Caco-2 (cell line): ENCODE measurements around the gene PHACTR1. TPM values are rescaled to one million over a fixed set of nuclear protein-coding genes. Genes with fewer than 3 reads are reported as not detected.

Experiments used
- BruUV-seq: library from RNA; stranded (reverse); fragments of 400-500 nt; replicated peaks from 2 replicates; lab custom pipeline; 2021; lab: Mats Ljungman, UMichigan
- CTCF ChIA-PET: fragments of 300-600 bp; sonication (Branson Sonifier 250); formaldehyde crosslinking; loops from one replicate; lab custom pipeline; 2022; ENCODE audit warnings: antibody characterized with exemption; lab: Charles Lee
- POLR2A ChIA-PET: fragments of 300-600 bp; sonication (Branson Sonifier 250); formaldehyde crosslinking; loops from one replicate; lab custom pipeline; 2022; ENCODE audit warnings: antibody characterized with exemption; lab: Charles Lee
- DNase-seq, 2 experiments: peaks; one replicate each; pipeline versions ENCODE4 v3.0.0 to v3.0.0-alpha.2; 2020 to 2022
- H3K27me3 ChIP-seq: replicated peaks from 2 replicates; pipeline ENCODE4 v1.6.0; 2011; ENCODE audit warnings: low read length; ENCODE audit not compliant: control insufficient read depth, insufficient read depth
- H3K36me3 ChIP-seq: 2 replicates; pipeline ENCODE4 v1.5.1; 2011; ENCODE audit warnings: low read length; ENCODE audit not compliant: control insufficient read depth, insufficient read depth
- H3K4me1 ChIP-seq: fragments of 250-450 bp; sonication (Bioruptor Pico); 2 replicates; pipeline ENCODE4 v1.5.1; 2020; ENCODE audit warnings: mild to moderate bottlenecking
- H3K4me3 ChIP-seq: 2 replicates; pipeline ENCODE4 v1.5.1; 2011; ENCODE audit warnings: low read depth, mild to moderate bottlenecking, control low read depth, low read length
- H3K9me3 ChIP-seq: fragments of 250-450 bp; sonication (Bioruptor Pico); 2 replicates; pipeline ENCODE4 v1.5.1; 2020; ENCODE audit warnings: mild to moderate bottlenecking, moderate library complexity
- H3K27ac Mint-ChIP-seq: one replicate; pipeline ENCODE4 v1.8.0; 2022; ENCODE audit warnings: mixed read lengths; ENCODE audit not compliant: unreplicated experiment
- H3K27me3 Mint-ChIP-seq: one replicate; pipeline ENCODE4 v1.8.0; 2022; ENCODE audit warnings: mixed read lengths; ENCODE audit not compliant: insufficient read depth, unreplicated experiment
- H3K36me3 Mint-ChIP-seq: one replicate; pipeline ENCODE4 v1.8.0; 2022; ENCODE audit warnings: mild to moderate bottlenecking, mixed read lengths; ENCODE audit not compliant: insufficient read depth, unreplicated experiment
- H3K4me1 Mint-ChIP-seq: one replicate; pipeline ENCODE4 v1.8.0; 2022; ENCODE audit warnings: low read depth, mixed read lengths; ENCODE audit not compliant: unreplicated experiment
- H3K4me3 Mint-ChIP-seq: one replicate; pipeline ENCODE4 v1.8.0; 2022; ENCODE audit warnings: mild to moderate bottlenecking, moderate library complexity, mixed read lengths; ENCODE audit not compliant: unreplicated experiment
- H3K9me3 Mint-ChIP-seq: one replicate; pipeline ENCODE4 v1.8.0; 2022; ENCODE audit warnings: mixed read lengths; ENCODE audit not compliant: unreplicated experiment
- CTCF ChIP-seq, 2 experiments: fragments of 200-600 bp in 1 of 2; IDR thresholded peaks; 1 replicate in 1 of 2; 2 replicates in 1 of 2; pipeline versions ENCODE4 v1.5.1 to v1.8.0; 2011 to 2022; ENCODE audit warnings: antibody characterized with exemption in 1 of 2, control low read depth in 1 of 2, inconsistent platforms in 1 of 2, low read depth in 1 of 2, low read length in 1 of 2, mild to moderate bottlenecking in 1 of 2, moderate library complexity in 1 of 2; ENCODE audit not compliant: insufficient read depth in 1 of 2, severe bottlenecking in 1 of 2, unreplicated experiment in 1 of 2
- intact Hi-C: fragments of 100-400 bp; cut with micrococcal nuclease; formaldehyde crosslinking; loops from one replicate; pipeline ENCODE4 v1.10.0; 2022; ENCODE audit not compliant: unreplicated experiment
- total RNA-seq: library from RNA; stranded (reverse); gene quantifications from 2 replicates; pipeline ENCODE4 v1.2.3, GENCODE V29; 2022

PHACTR1 gene
- total RNA-seq, 1 experiment from 2014 or later: 0.41 TPM

GRCh38 chr6:12977806-12978205, 261.2 kb downstream of the PHACTR1 start:
- no peaks in the 10 kb centered on the region for H3K27me3 ChIP-seq
- ChIA-PET CTCF (interaction anchor here (1.0 kb wide), 1 partner anchor 16 kb away, joined by 5 read pairs; no protein-coding TSS in a partner anchor), POLR2A (no interaction called here)
- Mint-ChIP-seq H3K36me3 (no peaks in the 10 kb centered on the region), H3K27ac (no peak overlapping the region), H3K4me3 (no peak overlapping the region), H3K9me3 (peaks cover 3% of the 10 kb centered on the region), H3K27me3 (peaks cover 18% of the 10 kb centered on the region), H3K4me1 (no peaks in the 10 kb centered on the region)
- H3K4me1 ChIP-seq: no peaks in the 10 kb centered on the region
- no peak for DNase-seq
- no TSS peak for BruUV-seq
- no peak overlapping the region for H3K4me3 ChIP-seq
- no peaks in the 10 kb centered on the region for H3K36me3 ChIP-seq
- no peaks in the 10 kb centered on the region for H3K9me3 ChIP-seq
- intact Hi-C loops: no loop called here
- no peak for TF ChIP-seq CTCF (IDR thresholded peaks at IDR 0.05; ENCODE audit: insufficient read depth in 1 of 2, low read depth in 1 of 2, low read length in 1 of 2, severe bottlenecking in 1 of 2, unreplicated experiment in 1 of 2)

- Mint-ChIP-seq H3K4me3 (no peak overlapping the region), H3K9me3 (peaks cover 11% of the 10 kb centered on the region), H3K27me3 (peaks cover 17% of the 10 kb centered on the region), H3K4me1 (no peaks in the 10 kb centered on the region), H3K27ac (no peak overlapping the region), H3K36me3 (no peaks in the 10 kb centered on the region)
- CTCF ChIA-PET: no interaction called here
- TF ChIP-seq CTCF (IDR thresholded peaks at IDR 0.05; ENCODE audit: insufficient read depth in 1 of 2, low read depth in 1 of 2, low read length in 1 of 2, severe bottlenecking in 1 of 2, unreplicated experiment in 1 of 2): no peak
- Histone ChIP-seq H3K4me3 (no peak overlapping the region), H3K9me3 (no peaks in the 10 kb centered on the region), H3K4me1 (no peaks in the 10 kb centered on the region), H3K36me3 (no peaks in the 10 kb centered on the region), H3K27me3 (no peaks in the 10 kb centered on the region)
- intact Hi-C loops: no loop called here
- DNase-seq: no peak
- no TSS peak for BruUV-seq
- POLR2A ChIA-PET: no interaction called here
Observed at GRCh38 chr6:12980741-12981140, 264.2 kb downstream of the PHACTR1 start.

- H3K27ac Mint-ChIP-seq: no peak overlapping the region
- TF ChIP-seq CTCF (IDR thresholded peaks at IDR 0.05; ENCODE audit: insufficient read depth in 1 of 2, low read depth in 1 of 2, low read length in 1 of 2, severe bottlenecking in 1 of 2, unreplicated experiment in 1 of 2): no peak
Observed at GRCh38 chr6:12984776-12985175, 268.2 kb downstream of the PHACTR1 start.

More at GRCh38 chr6:12984776-12985175, 268.2 kb downstream of the PHACTR1 start:
- intact Hi-C loops: no loop called here
- ChIA-PET POLR2A (no interaction called here), CTCF (no interaction called here)
- no peak for DNase-seq
- Mint-ChIP-seq H3K9me3 (peaks cover 11% of the 10 kb centered on the region), H3K36me3 (no peaks in the 10 kb centered on the region), H3K4me3 (no peak overlapping the region), H3K27me3 (peaks cover 14% of the 10 kb centered on the region), H3K4me1 (no peaks in the 10 kb centered on the region)
- H3K4me3 ChIP-seq: no peak overlapping the region
- no peaks in the 10 kb centered on the region for H3K27me3 ChIP-seq
- H3K36me3 ChIP-seq: no peaks in the 10 kb centered on the region
- no TSS peak for BruUV-seq
- H3K9me3 ChIP-seq: no peaks in the 10 kb centered on the region
- H3K4me1 ChIP-seq: no peaks in the 10 kb centered on the region
